HG02870 (cell line): Measurements from ENCODE around the gene NCAPG2.
"Not testable (repeated sequence)": the region's sequence is repeated elsewhere in the genome, so short reads cannot be mapped to it uniquely, and the experiment has no call there.

Source experiments
- ATAC-seq: cut with Tn5 transposase; IDR thresholded peaks from one replicate; pipeline ENCODE4 v1.9.1; 2021; ENCODE audit warnings: mild to moderate bottlenecking, moderate library complexity; ENCODE audit not compliant: unreplicated experiment

Gene NCAPG2

DNA sequence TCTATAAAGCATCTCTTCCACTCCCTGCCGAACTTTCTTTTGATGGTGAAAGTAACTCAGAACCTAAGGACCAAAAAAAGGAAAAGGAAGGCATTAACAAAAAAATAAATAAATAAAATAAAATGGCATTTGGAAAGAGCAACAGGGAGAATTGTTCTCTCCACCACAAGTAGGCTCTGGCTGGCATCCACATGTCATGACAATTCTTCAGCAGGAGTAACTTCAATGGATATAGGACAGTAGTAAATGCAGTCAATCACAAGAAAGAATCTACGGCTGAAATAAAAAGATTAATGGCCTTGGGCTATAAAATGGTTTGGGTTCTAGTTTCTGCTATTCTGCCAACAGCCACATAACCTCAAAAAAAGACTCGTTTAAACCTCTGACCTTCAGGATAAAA lies 23.9 kb downstream of the NCAPG2 start:
- no peak for ATAC-seq

DNA sequence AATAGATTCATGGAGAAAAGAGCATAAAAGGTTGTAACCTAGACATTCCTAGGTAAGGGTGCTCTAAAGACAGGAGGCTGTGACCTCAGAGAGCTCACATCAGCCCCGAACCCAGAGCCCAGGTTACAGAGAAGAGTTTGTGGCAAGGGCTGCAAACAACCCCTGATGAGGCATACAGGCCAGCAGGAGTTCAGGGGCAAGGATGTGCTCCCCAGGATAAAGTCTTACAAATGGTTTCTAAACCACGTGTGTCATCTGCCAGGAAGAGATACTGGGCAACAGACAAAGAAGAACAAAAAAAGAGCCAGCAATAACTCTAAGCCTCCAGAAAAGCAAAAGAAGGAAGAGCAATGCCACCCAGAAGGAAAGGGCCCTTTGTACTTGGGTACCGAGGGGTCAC lies 27.7 kb downstream of the NCAPG2 start:
- ATAC-seq = no peak

DNA sequence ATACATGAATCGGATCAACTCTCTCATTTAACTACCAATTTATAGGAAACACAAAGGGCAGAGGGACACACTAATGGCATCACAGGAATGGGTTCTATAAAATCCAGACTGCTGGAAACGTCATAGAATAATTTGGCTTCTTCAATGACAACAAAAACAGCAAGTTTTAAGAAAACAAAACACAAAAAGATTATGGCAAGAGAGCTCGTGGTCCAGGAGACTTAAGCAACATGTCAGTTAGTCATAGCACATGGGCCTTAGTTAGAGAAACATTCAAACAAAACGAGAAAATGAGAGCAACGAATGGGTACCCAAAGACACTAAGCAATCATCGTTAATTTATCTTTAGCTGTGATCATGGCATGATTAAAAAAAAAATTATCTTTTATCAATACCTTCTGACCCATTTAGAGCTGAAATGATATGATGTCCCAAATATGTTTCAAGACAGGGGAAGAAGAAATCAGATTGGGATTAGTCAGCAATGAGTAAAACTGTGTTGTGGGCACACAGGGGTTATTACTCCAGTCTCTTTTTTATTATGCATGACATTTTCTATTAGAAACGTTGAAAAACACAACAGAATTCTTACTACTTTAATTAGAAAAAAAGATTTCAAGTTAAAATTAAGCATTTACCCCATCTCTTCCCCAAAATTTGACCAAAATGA lies 28.3 kb downstream of the NCAPG2 start:
- no peak for ATAC-seq

DNA sequence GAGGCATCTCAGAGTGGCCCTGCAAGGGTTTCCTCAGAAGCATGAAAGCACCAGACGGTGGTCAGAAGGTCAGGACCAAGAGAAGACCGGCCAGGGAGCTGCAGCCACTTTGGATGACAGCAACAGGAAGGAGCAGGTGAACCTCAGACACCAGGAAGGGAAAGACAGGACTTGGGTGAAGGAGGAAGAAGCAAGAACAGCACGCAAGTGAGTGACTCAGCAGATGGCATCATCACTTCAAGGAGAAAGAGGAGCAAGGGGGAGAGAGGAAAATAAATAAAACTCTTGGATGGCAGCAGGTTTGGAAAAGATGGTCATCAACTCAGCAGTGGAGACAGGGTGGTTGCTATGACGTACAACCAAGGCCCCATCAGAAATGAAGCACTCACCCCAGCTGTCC lies 31.6 kb downstream of the NCAPG2 start:
- ATAC-seq = no peak

DNA sequence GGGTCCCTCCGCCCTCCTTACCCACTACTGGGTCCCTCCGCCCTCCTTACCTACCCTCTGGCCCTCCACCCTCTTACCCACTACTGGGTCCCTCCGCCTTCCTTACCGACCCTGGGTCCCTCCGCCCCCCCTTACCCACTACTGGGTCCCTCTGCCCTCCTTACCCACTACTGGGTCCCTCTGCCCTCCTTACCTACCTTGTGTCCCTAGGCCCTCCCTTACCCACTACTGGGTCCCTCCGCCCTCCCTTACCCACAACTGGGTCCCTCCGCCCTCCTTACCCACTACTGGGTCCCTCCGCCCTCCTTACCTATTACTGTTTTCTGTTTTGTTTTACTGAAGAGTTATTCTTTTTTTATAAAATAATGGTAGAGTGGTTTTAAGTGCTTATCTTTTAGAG lies 36.5 kb downstream of the NCAPG2 start:
- ATAC-seq = not testable (repeated sequence)

DNA sequence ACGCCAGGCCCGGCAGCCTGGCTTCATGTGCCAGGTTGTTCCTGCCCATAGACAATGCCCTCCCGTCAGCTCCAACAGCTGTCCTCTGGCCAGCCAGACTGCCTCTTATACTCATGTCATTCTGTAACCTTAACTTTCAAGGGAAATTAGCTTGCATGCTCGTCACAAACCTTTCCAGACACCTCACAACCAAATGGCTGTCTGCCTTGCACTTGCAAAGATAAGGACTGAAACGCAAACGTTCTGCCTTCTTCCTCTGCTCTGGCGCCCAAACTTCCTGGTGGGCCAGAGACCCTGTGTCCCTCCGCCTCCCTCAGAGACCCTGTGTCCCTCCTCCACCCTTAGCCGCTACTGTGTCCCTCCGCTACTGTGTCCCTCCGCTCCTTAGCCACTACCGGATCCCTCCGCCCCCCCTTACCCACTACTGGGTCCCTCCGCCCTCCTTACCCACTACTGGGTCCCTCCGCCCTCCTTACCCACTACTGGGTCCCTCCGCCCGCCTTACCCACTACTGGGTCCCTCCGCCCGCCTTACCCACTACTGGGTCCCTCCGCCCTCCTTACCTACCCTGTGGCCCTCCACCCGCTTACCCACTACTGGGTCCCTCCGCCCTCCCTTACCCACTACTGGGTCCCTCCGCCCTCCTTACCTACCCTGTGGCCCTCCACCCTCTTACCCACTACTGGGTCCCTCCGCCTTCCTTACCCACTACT lies 37.5 kb downstream of the NCAPG2 start:
- ATAC-seq = not testable (repeated sequence)

DNA sequence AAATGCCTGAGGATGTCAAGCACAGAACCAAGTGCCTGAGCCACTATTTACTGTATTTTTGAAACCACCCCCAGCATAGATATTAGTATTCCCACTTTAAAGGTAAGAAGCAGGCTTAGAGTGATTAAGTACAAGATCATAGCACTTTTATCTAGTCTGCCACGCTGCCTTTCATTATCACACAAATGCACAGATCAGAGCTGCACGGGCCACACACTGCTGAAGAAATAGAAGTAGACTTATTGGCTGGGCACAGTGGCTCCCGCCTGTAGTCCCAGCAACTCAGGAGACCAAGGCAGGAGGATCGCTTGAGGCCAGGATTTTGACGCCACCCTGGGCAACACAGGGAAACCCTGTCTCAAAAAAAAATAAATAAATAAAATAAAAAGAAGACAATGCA lies 38.2 kb downstream of the NCAPG2 start:
- no peak for ATAC-seq

DNA sequence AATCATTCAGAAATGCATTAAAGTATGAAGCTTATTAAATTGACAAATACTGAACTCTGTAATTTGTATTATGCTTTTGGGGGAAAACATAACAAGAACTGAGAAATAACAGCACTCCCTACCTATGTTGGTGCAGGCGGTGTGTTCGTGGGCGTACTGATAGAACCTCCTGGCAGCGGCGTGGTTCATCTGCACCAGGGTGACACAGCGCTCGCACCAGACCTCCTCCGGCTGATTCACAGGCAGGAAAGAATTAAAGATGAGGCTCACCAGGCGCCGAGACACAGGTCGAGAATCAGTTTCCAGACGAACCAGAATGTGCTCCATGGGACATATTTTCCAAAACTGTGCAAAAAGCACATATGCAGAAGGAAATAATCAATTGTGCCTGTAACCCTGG lies 40.2 kb downstream of the NCAPG2 start:
- no peak for ATAC-seq

DNA sequence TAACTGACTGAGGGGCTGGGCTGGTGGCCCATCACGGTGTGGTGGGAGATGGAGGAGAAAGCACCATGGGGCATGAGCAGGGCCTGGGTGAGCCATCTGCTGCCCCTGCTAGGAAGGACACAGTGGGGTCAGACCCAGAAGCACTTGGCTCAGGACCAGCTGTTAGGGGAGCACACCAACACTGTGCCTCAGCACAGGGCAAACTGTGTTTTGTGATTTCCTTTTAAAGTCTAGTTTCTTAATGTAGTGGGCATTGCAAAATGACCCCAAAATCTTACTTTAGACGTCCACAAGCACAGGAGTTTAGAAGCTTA lies 41.2 kb downstream of the NCAPG2 start:
- ATAC-seq = no peak

DNA sequence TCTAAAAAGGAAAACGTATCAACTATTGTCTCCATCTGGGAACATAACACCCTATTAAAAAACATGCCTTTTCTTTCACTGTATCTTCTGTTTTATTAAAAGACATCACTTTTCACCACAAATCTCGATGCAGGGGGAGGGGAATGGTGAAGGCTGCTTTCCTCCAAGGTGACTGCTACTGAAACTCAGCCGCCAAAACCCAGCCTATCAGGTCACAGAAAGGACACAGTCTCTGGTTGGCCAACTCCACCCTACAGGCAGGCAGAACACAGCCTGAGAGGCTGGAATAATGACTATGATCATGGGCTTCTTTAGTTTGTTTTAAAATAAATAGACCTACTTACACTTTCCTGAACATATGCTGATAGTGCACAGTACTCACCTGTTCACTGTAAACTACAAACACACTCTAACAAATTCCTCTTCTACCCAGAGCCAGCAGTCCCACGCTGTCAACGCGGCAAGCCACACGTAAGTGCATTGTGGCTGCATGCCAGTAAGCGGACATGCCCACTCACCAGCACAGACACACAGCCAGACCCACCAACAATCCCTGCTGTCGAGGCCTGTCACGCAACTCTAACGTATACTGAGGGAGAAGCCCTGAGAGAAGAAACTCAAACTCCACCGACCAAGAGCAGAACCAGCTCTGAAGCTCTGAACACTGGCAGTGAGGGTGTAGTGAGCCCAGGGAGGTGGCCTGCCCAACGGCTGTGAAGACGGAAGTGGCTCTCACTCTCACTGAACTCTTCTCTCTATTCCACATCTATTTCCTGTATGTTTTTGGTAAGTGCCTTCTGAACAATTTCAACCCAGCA lies 41.8 kb downstream of the NCAPG2 start:
- no peak for ATAC-seq

DNA sequence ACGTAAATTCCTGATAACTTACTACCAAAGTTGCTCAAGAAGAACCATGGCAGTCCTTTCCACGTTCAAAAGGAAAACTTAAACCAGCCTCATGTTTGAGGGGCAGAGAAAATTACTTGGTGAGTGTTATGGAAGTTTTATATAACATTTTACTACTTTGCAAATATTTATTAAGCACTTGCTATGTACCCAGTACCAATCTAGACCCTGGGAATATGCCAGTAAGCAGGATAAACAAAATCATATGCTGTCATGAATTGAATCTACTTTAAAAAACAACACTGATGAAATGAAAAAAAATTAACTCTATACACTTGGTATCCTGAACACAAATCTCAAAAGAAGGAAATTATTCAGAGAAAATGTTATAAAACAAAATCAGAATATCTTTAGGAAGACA lies 46.1 kb downstream of the NCAPG2 start:
- ATAC-seq = no peak

DNA sequence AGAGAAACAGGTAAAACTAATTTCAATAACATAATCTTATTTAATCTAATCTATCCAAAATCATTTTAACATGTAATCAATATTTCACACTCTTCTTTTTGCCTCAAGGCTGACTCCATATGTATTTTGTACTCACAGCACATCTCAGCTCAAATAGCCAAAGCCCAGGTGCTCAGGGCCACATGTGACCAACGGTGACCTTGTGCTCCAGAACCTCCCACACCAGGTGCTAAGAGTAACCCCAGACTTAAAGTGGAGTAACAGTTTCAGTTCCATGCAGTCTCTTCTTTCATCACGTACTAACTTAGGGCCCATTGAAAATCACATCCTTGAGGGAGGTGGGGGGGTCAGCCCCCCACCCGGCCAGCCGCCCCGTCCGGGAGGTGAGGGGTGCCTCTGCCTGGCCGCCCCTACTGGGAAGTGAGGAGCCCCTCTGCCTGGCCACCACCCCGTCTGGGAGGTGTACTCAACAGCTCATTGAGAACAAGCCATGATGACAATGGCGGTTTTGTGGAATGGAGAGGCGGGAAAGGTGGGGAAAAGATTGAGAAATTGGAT lies 47.3 kb downstream of the NCAPG2 start:
- peak; percentile 41 for ATAC-seq

DNA sequence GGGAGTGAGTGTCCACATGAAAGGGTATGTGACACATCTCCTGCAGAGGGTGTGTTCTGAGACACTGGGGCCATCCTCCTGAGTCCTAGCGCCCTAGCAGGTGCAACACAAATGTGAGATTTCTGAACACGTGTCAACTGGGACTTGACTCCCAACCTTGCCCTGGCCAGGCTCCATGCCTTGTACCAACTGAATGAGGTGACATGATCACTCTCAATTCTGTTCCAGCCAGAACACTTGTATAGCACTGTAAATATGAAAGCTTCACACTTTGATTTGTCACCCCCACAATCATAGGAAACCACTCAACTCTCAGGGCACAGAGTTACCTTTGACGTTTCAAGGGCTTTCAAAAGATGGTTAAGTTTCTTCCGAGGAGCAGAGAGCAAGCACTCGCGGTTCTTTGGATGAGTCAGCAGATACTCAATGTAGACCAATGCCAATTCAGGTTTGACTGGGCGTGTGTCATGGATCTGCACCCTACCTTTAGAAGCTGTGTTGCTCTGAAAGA lies 48.6 kb downstream of the NCAPG2 start:
- ATAC-seq = peak; percentile 94

DNA sequence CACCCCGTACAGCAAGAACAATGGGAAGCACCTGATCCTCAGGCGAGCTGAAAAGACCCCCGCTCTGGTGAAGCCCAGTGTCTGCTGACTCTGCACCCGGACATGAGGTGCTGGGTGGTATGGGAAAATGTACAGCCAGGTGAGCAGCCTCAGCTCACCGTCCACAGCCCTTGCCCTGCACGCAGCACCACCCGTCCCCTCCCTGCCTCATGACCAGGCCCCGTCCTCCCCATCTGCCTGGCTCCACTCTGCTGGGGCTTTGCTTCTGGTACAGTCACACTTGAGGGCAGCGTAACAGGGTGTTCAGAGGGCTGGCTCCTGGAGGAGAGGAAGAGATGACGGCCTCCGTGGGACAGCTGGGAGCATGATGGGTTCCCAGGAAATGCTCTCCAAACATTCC lies 49.1 kb downstream of the NCAPG2 start:
- ATAC-seq = no peak

DNA sequence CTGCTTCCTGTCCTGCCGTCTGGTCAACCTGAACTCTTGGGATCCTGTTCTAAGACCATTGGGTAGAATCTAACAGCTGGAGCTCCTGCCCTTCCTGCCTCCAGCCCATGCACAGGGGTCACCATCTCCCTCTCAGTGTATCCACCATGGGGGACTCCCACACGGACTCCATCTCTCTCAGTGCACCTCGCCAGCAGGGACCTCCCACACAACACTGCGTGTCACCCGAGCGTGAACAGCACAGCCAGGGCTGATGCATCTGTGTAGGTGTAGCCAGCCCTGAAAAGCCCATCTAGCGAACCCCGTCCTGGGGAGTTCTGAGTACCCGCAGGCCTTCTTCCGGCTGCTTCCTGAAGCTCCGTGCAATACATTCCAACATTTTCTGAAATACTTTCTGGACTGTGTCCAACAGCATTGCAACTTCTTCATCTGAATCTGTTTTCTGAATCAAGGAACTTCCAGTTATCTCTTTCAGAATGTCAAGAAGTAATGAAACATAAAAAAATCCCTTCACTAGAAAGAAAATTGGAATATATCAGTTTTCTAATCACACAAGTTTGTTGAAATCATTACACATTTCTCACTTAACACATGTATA lies 52.5 kb downstream of the NCAPG2 start:
- ATAC-seq = no peak

DNA sequence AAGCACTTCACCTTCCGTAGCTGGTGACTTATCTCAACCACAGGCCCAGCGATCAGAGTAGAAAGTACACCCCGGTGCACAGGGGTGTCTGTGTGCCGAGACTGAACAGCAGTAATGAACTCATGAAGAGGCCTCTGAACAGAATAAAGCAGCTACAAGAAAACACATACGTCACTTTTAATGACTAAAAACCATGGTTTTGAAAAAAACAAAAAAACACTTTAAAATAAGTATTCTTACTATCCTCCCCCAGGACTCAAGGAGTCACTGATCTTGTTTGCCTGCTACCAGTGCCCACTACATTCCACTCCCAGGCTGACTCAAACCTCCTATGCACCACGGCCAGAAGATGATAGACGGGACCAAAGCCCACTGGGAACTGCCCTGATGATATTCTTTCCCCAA lies 53.8 kb downstream of the NCAPG2 start:
- ATAC-seq = no peak

DNA sequence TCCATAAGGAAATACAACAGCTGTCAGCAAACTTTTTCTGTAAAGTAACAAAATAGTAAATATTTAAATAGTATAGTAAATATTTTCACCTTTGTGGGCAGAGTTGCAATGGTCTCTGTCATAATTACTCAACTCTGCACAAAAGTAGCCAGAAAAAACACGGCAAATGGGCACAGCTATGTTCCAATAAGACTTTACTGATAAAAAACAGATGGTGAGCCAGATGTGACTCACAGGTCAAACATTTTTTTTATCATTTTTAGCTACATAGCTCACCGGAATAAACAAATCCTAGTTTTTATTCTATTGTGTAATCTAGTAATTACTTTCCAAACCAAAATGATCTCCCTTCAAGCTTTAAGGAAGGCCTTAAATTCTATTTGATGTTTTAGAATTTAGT lies 55.3 kb downstream of the NCAPG2 start:
- ATAC-seq = no peak

DNA sequence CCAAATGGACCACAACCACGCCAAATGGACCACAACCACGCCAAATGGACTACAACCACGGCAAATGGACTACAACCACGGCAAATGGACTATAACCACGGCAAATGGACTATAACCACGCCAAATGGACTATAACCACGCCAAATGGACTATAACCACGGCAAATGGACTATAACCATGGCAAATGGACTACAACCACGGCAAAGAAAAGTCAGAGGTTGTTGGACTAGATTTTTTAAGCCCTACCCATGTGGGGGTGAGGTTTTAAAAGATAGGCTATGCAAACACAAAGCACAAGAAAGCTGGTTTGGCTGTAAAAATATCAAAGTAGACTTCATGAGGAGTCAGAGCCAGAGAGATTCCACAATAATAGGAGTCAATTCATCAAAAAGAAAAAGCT lies 55.8 kb downstream of the NCAPG2 start:
- ATAC-seq = no peak

DNA sequence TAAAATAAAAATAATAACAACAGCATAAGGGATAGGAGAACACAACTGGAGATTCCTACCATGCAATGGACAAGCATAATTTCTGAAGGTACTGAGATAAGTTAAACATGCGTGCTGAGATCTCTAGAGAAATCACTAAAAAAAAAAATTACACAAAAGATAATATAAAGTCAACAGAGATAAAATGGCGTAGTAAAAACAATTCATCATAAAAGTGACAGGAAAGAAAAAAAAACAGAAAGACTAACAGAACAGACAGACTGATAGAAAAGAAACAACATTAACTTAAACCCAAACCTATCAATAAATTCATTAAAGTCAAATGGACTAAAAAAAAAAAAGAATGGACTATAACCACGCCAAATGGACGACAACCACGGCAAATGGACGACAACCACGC lies 56.4 kb downstream of the NCAPG2 start:
- ATAC-seq = no peak

DNA sequence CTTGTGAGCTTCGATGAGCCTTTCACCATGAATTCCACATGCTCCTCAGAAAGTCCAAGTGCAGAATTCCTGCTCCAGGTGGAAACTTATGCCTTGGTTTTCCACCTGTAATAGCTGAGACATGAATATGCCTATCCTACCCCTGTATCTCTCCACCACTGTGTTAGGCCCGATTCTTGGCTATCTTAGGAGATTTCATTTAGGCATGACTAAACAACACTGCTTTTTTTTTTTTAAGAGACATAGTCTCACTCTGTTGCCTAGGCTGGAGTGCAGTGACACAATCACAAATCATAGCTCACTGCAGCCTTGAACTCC lies 57.2 kb downstream of the NCAPG2 start:
- no peak for ATAC-seq

DNA sequence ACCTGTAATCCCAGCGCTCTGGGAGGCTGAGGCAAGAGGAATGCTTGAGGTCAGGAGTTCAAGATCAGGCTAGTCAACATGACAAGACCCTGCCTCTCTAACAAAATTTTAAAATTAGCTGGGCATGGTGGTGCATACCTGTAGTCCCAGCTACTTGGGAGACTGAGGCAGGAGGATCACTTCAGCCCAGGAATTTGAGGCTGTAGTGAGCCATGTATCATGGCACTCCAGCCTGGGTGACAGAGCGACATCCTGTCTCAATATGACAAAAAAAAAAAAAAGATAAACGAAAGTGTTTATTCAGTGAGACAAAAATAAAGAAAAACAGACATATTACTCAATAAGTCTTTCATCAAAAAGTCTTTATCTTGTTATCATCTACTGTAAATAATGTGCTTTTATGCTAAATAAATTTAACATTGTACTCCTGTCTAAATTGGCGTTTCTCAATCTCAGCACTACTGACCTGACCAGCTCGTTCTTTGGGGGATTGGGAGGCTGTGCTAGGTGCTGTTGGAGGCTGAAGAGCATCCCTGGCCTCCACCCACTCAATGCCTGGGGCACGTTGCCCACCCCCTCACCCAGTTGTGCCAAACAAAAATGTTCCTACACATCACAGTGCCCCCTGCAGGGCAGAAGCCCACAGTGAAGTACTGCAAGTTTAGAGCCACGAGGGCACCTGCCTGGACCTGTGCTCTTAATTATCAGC lies 57.7 kb downstream of the NCAPG2 start:
- no peak for ATAC-seq
